Mesenchymal stem cell (in vitro differentiated cells and primary cell): Measurements from ENCODE around the gene CPNE5.

Source experiments
- DNase-seq: peaks from one replicate; pipeline ENCODE4 v3.0.0-alpha.2; 2013
- H2AFZ ChIP-seq: one replicate; pipeline ENCODE4 v1.6.1; 2013; ENCODE audit warnings: low read depth, mild to moderate bottlenecking, control low read depth, inconsistent platforms, low read length, moderate library complexity
- H2AK5ac ChIP-seq: 2 replicates; pipeline ENCODE4 v1.6.1; 2013; ENCODE audit warnings: low read length, moderate library complexity, mild to moderate bottlenecking, inconsistent platforms; ENCODE audit not compliant: severe bottlenecking
- H2BK120ac ChIP-seq: one replicate; pipeline ENCODE4 v1.6.1; 2013; ENCODE audit warnings: low read depth, mild to moderate bottlenecking, inconsistent platforms, low read length, moderate library complexity
- H2BK12ac ChIP-seq, 2 experiments: one replicate each; pipeline ENCODE4 v1.6.1; 2013; ENCODE audit warnings: inconsistent platforms in 2 of 2, low read length in 2 of 2, mild to moderate bottlenecking in 2 of 2, moderate library complexity in 2 of 2, control low read depth in 1 of 2
- H2BK15ac ChIP-seq: one replicate; pipeline ENCODE4 v1.6.1; 2013; ENCODE audit warnings: mild to moderate bottlenecking, low read depth, inconsistent platforms; ENCODE audit not compliant: poor library complexity, severe bottlenecking
- H2BK5ac ChIP-seq: 2 replicates; pipeline ENCODE4 v1.6.1; 2013; ENCODE audit warnings: low read depth, mild to moderate bottlenecking, low read length, control low read depth, inconsistent platforms; ENCODE audit not compliant: poor library complexity, severe bottlenecking
- H3K14ac ChIP-seq, 2 experiments: one replicate each; pipeline ENCODE4 v1.6.1; 2013; ENCODE audit warnings: inconsistent platforms in 2 of 2, low read length in 2 of 2, control low read depth in 1 of 2, mild to moderate bottlenecking in 1 of 2, moderate library complexity in 1 of 2
- H3K18ac ChIP-seq, 2 experiments: one replicate each; pipeline ENCODE4 v1.6.1; 2013; ENCODE audit warnings: inconsistent platforms in 2 of 2, low read length in 2 of 2, control low read depth in 1 of 2, low read depth in 1 of 2, mild to moderate bottlenecking in 1 of 2
- H3K23ac ChIP-seq, 2 experiments: one replicate each; pipeline ENCODE4 v1.6.1; 2013; ENCODE audit warnings: inconsistent platforms in 2 of 2, low read length in 2 of 2, mild to moderate bottlenecking in 2 of 2, moderate library complexity in 2 of 2, control low read depth in 1 of 2
- H3K27ac ChIP-seq: 2 replicates; pipeline ENCODE4 v1.5.1; 2013; ENCODE audit warnings: mild to moderate bottlenecking, moderate library complexity, low read length, control low read depth, inconsistent platforms; ENCODE audit not compliant: poor library complexity, severe bottlenecking
- H3K27me3 ChIP-seq, 2 experiments: 2 replicates each; pipeline versions ENCODE4 v1.6.1 to v1.7.0; 2013; ENCODE audit warnings: low read length in 2 of 2, mild to moderate bottlenecking in 2 of 2, moderate library complexity in 2 of 2, control low read depth in 1 of 2, inconsistent platforms in 1 of 2; ENCODE audit not compliant: control insufficient read depth in 1 of 2, insufficient read depth in 1 of 2
- H3K36me3 ChIP-seq, 2 experiments: 2 replicates each; pipeline versions ENCODE4 v1.6.1 to v1.7.0; 2013; ENCODE audit warnings: low read length in 2 of 2, control low read depth in 1 of 2, inconsistent platforms in 1 of 2, low read depth in 1 of 2, mild to moderate bottlenecking in 1 of 2; ENCODE audit not compliant: insufficient read depth in 2 of 2, control insufficient read depth in 1 of 2
- H3K4ac ChIP-seq, 2 experiments: one replicate each; pipeline ENCODE4 v1.6.1; 2013; ENCODE audit warnings: inconsistent platforms in 2 of 2, low read length in 2 of 2, mild to moderate bottlenecking in 2 of 2, moderate library complexity in 2 of 2, control low read depth in 1 of 2, low read depth in 1 of 2
- H3K4me1 ChIP-seq: 2 replicates; pipeline ENCODE4 v1.6.1; 2013; ENCODE audit warnings: low read depth, low read length, control low read depth; ENCODE audit not compliant: control insufficient read depth, insufficient read depth
- H3K4me2 ChIP-seq: 2 replicates; pipeline ENCODE4 v1.6.1; 2013; ENCODE audit warnings: low read length, mild to moderate bottlenecking, inconsistent platforms; ENCODE audit not compliant: poor library complexity, severe bottlenecking
- H3K4me3 ChIP-seq, 2 experiments: 2 replicates each; pipeline versions ENCODE4 v1.5.1 to v1.7.0; 2013; ENCODE audit warnings: low read length in 2 of 2, mild to moderate bottlenecking in 2 of 2, control low read depth in 1 of 2, low read depth in 1 of 2; ENCODE audit not compliant: insufficient read depth in 1 of 2
- H3K79me1 ChIP-seq: replicated peaks from 2 replicates; pipeline ENCODE4 v1.6.1; 2013; ENCODE audit warnings: mild to moderate bottlenecking, control low read depth, low read length, inconsistent platforms; ENCODE audit not compliant: poor library complexity, severe bottlenecking
- H3K9ac ChIP-seq: 2 replicates; pipeline ENCODE4 v1.7.0; 2013; ENCODE audit warnings: mild to moderate bottlenecking, low read length, moderate library complexity
- H3K9me3 ChIP-seq: 2 replicates; pipeline ENCODE4 v1.7.0; 2013; ENCODE audit warnings: mild to moderate bottlenecking, low read length; ENCODE audit not compliant: control insufficient read depth
- H4K8ac ChIP-seq: one replicate; pipeline ENCODE4 v1.6.1; 2013; ENCODE audit warnings: inconsistent platforms, mild to moderate bottlenecking, low read length, moderate library complexity
- H4K91ac ChIP-seq: one replicate; pipeline ENCODE4 v1.6.1; 2013; ENCODE audit warnings: mild to moderate bottlenecking, low read length, inconsistent platforms
- WGBS: methylation state at CpG from one replicate; pipeline ENCODE4 v1.1.7; 2013; ENCODE audit warnings: mixed read lengths; 5-methylcytosine and 5-hydroxymethylcytosine counted together

CPNE5 gene

GRCh38 chr6:36837686-36838085 lies 1.6 kb downstream of the CPNE5 start:
- H3K23ac ChIP-seq: no peak overlapping the region
- H3K9ac ChIP-seq: no peak overlapping the region
- H3K18ac ChIP-seq: no peak overlapping the region
- H2BK15ac ChIP-seq: no peak overlapping the region
- H3K14ac ChIP-seq: no peak overlapping the region
- no peak overlapping the region for H3K4me2 ChIP-seq
- H3K36me3 ChIP-seq: no peaks in the 10 kb centered on the region
- H3K27ac ChIP-seq: no peak overlapping the region
- 89% methylated on average over 6 of the region's 6 CpGs for WGBS
- H3K9me3 ChIP-seq: peaks cover 2% of the 10 kb centered on the region
- peaks cover 20% of the 10 kb centered on the region for H3K4me1 ChIP-seq
- no peak for DNase-seq
- peaks cover 45 to 78% of the 10 kb centered on the region in 2 experiments for H3K27me3 ChIP-seq
- H2BK5ac ChIP-seq: no peak overlapping the region
- H3K4me3 ChIP-seq: no peak overlapping the region
- H2BK120ac ChIP-seq: no peak overlapping the region
- no peaks in the 10 kb centered on the region for H3K79me1 ChIP-seq
- H3K4ac ChIP-seq: no peak overlapping the region
- no peak overlapping the region for H2AK5ac ChIP-seq
- H2BK12ac ChIP-seq: no peak overlapping the region
- no peak overlapping the region for H2AFZ ChIP-seq
- H4K91ac ChIP-seq: no peak overlapping the region
- H4K8ac ChIP-seq: no peak overlapping the region

- H3K27me3 ChIP-seq: peaks cover 45 to 83% of the 10 kb centered on the region in 2 experiments
- no peaks in the 10 kb centered on the region for H3K79me1 ChIP-seq
- H2AFZ ChIP-seq: no peak overlapping the region
- no peak overlapping the region for H3K4ac ChIP-seq
- H3K27ac ChIP-seq: no peak overlapping the region
- H3K18ac ChIP-seq: no peak overlapping the region
- H2AK5ac ChIP-seq: no peak overlapping the region
- no peak overlapping the region for H3K14ac ChIP-seq
- no peak overlapping the region for H2BK12ac ChIP-seq
- no peak overlapping the region for H3K23ac ChIP-seq
- peaks cover 20% of the 10 kb centered on the region for H3K4me1 ChIP-seq
- no peak overlapping the region for H4K91ac ChIP-seq
- no peak overlapping the region for H2BK5ac ChIP-seq
- no peak overlapping the region for H2BK120ac ChIP-seq
- H3K9me3 ChIP-seq: peaks cover 6% of the 10 kb centered on the region
- no peak overlapping the region for H3K4me3 ChIP-seq
- H3K36me3 ChIP-seq: no peaks in the 10 kb centered on the region
- H4K8ac ChIP-seq: no peak overlapping the region
- H3K9ac ChIP-seq: no peak overlapping the region
- H3K4me2 ChIP-seq: no peak overlapping the region
- WGBS: 96% methylated on average over 2 of the region's 2 CpGs
- DNase-seq: no peak
- no peak overlapping the region for H2BK15ac ChIP-seq
Measured at GRCh38 chr6:36837022-36837339, 2.3 kb downstream of the CPNE5 start.

- Histone ChIP-seq H3K79me1 (no peaks in the 10 kb centered on the region), H3K18ac (no peak overlapping the region), H3K4me1 (peaks cover 20% of the 10 kb centered on the region), H4K91ac (no peak overlapping the region), H3K27me3 (peaks cover 45 to 85% of the 10 kb centered on the region in 2 experiments), H2BK12ac (no peak overlapping the region), H3K4ac (no peak overlapping the region), H3K9me3 (peaks cover 6% of the 10 kb centered on the region), H3K4me2 (no peak overlapping the region), H3K36me3 (no peaks in the 10 kb centered on the region), H3K4me3 (no peak overlapping the region), H2AFZ (no peak overlapping the region), H3K27ac (no peak overlapping the region), H4K8ac (no peak overlapping the region), H2BK15ac (no peak overlapping the region), H2AK5ac (no peak overlapping the region), H2BK120ac (no peak overlapping the region), H3K9ac (no peak overlapping the region), H3K23ac (no peak overlapping the region), H2BK5ac (no peak overlapping the region), H3K14ac (no peak overlapping the region)
- DNase-seq: no peak
- 47% methylated on average over 3 of the region's 3 CpGs for WGBS
Measured at GRCh38 chr6:36836111-36837021, 2.9 kb downstream of the CPNE5 start.

GRCh38 chr6:36834576-36835341 lies 4.5 kb downstream of the CPNE5 start:
- no peaks in the 10 kb centered on the region for H3K79me1 ChIP-seq
- WGBS: 38% methylated on average over 15 of the region's 17 CpGs

More at GRCh38 chr6:36834576-36835341, 4.5 kb downstream of the CPNE5 start:
- Histone ChIP-seq H3K4me3 (no peak overlapping the region), H3K4ac (no peak overlapping the region), H3K4me2 (no peak overlapping the region), H2BK15ac (no peak overlapping the region), H3K18ac (no peak overlapping the region), H3K4me1 (peaks cover 9% of the 10 kb centered on the region), H3K14ac (no peak overlapping the region), H3K27me3 (peaks cover 35 to 82% of the 10 kb centered on the region in 2 experiments), H3K27ac (no peak overlapping the region), H3K23ac (no peak overlapping the region), H2BK5ac (no peak overlapping the region), H4K8ac (no peak overlapping the region), H4K91ac (no peak overlapping the region), H2AFZ (no peak overlapping the region), H3K36me3 (no peaks in the 10 kb centered on the region), H2BK12ac (no peak overlapping the region), H2BK120ac (no peak overlapping the region), H2AK5ac (no peak overlapping the region), H3K9me3 (peaks cover 6% of the 10 kb centered on the region), H3K9ac (no peak overlapping the region)
- no peak for DNase-seq
